GM12875 (cell line): ENCODE data around the gene ZNF831.

Experiments used
- H3K4me3 ChIP-seq: one replicate; pipeline ENCODE4 v1.5.1; 2011; ENCODE audit warnings: low read depth, low read length, control low read depth
- CTCF ChIP-seq: IDR thresholded peaks from 2 replicates; pipeline ENCODE4 v1.5.1; 2011; ENCODE audit warnings: low read depth, mild to moderate bottlenecking, control low read depth, inconsistent platforms, low read length, moderate library complexity, borderline replicate concordance; ENCODE audit not compliant: insufficient read depth

ZNF831 gene

GRCh38 chr20:59127839-59128238, 35.8 kb upstream of the ZNF831 start:
- TF ChIP-seq CTCF = no peak
- no peak overlapping the region for H3K4me3 ChIP-seq

- TF ChIP-seq CTCF = no peak
- H3K4me3 ChIP-seq = no peak overlapping the region
Observed at GRCh38 chr20:59131551-59132285, 31.9 kb upstream of the ZNF831 start.

- no peak overlapping the region for H3K4me3 ChIP-seq
- TF ChIP-seq CTCF = no peak
Observed at GRCh38 chr20:59134182-59134581, 29.4 kb upstream of the ZNF831 start.

GRCh38 chr20:59135093-59135492, 28.5 kb upstream of the ZNF831 start:
- H3K4me3 ChIP-seq = no peak overlapping the region

GRCh38 chr20:59136027-59136426, 27.6 kb upstream of the ZNF831 start:
- no peak overlapping the region for H3K4me3 ChIP-seq
- no peak for TF ChIP-seq CTCF

More at GRCh38 chr20:59135093-59135492, 28.5 kb upstream of the ZNF831 start:
- no peak for TF ChIP-seq CTCF

GRCh38 chr20:59137532-59137931, 26.1 kb upstream of the ZNF831 start:
- H3K4me3 ChIP-seq = no peak overlapping the region
- no peak for TF ChIP-seq CTCF

- H3K4me3 ChIP-seq = no peak overlapping the region
- no peak for TF ChIP-seq CTCF
Observed at GRCh38 chr20:59138114-59138748, 25.4 kb upstream of the ZNF831 start.
